GM21619 (cell line): ENCODE data around the gene MGMT.

Experiments used
- ATAC-seq: cut with Tn5 transposase; IDR thresholded peaks from one replicate; pipeline ENCODE4 v1.9.1; 2021; ENCODE audit not compliant: unreplicated experiment

MGMT gene

DNA sequence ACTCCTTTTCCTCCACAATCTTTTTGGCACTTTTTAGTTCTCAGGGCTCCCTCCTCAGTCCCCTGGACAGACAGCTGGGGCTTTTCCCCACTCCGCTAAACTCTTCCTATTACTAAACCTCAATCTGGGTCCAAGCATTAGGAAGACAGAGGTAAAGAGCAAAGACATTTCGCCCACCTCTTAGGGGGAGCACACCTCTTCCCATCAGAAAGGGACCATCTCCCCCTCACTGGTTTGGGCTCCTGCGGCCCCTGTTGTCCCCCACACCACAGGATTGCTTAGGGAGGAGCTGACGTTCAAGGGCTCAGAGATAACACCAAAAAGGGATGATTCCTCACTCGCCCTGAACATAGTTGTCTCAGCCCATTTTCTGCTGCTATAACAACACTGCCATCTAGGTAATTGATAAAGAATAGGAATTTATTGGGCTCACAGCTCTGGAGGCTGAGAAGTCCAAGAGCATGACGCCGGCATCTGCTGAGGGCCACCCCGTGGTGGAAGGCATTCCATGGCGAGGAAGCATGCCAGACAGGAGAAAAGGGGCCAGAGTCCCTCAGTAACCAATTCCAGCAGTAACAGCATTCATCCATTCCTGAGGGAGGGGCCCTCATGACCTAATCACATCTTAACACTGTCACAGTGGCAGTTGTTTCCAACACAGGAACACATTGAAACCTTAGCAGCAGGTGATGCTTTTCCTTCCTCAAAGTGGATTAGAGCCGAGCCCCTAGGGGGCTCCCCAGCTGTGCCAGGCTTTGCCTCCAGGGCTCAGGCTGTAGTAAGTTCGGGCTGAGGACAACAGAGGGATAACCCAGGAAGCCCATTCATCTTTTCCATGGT is 287.4 kb downstream of the MGMT start:
- ATAC-seq, result no peak

DNA sequence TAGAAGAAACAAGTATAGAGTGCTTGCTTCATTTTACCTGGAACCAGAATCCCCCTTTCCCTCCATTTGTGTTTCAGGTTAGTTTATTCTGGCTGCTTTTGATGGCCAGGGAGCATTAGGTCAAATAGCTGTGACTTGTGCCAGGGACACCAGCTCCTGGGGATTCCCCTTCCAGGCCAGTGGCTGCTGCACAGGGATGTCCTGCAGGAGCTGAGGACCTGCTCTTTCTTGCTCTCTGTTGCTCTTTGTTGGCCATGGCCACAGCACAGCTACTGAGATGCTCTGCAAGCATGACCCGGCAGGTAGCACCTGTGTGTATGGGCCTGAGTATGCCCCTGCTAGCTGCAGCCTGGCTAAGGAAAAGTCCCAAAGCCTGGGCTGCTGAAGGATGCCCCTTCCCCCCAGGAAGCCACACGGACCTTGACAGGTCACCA is 288.1 kb downstream of the MGMT start:
- ATAC-seq, result no peak

DNA sequence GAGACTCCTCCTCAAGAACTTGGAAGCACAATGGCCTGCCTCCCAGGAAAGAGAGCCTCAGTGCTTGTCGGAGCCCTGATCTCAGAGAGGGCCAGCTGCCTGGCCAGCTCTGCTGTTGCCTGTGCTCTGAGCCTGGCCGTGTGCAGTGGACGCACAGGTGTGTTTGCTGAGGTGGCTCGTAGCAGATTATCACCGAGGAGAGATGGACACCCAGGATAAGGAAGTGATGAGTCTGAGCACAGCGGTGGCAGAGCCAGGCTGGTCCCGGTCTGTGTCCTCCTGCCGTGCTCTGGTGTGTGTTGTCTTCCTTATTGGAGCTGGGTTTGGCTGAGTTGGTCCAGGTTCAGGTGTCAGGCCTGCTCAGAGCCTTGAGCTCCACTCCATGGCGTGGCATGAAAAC is 288.6 kb downstream of the MGMT start:
- ATAC-seq, result no peak

DNA sequence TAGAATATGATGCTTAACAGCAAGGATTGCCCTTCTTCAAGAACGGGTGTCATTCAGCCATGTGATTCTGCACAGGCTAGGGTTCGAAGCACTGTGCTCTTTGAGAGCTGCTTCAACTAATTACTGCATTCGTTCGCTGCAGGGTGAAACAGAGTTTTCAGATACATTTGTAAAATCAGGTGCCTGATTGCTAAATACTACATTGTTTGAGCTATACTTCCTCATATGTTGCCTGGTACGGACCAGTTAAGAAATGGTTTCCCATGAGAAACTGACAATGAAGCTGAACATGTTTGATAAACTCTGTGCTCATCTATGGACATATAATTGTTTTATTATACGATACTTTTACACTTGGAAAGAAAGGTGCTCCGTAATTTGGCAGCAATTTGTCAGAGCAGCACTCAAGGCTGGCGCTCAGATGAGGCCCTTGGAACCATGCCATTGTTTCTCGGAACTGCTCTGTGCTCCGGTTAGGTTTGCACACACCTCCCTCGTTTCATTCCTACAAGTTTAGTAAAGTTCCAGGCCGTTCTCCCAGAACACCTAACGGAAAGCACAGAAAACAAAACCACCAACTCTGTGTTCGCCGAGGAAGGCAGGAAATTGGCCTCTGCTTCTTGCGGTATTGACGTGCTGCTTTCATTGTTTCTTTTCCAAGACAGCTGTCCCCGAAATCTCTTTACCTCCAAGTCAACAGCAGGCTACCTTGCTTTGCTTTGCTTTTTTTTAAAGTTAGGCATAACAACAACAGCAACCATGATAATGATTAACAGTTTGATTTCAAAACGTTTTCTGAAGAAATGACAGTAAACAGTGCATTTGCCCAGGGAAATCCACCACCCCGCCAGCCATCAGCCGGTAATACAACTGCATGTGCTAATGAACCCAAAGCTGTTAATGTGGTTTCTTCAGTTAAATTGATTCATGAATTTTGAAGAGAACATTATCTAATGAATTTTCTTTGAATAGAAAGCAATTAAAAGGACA is 290.2 kb downstream of the MGMT start:
- no peak for ATAC-seq

DNA sequence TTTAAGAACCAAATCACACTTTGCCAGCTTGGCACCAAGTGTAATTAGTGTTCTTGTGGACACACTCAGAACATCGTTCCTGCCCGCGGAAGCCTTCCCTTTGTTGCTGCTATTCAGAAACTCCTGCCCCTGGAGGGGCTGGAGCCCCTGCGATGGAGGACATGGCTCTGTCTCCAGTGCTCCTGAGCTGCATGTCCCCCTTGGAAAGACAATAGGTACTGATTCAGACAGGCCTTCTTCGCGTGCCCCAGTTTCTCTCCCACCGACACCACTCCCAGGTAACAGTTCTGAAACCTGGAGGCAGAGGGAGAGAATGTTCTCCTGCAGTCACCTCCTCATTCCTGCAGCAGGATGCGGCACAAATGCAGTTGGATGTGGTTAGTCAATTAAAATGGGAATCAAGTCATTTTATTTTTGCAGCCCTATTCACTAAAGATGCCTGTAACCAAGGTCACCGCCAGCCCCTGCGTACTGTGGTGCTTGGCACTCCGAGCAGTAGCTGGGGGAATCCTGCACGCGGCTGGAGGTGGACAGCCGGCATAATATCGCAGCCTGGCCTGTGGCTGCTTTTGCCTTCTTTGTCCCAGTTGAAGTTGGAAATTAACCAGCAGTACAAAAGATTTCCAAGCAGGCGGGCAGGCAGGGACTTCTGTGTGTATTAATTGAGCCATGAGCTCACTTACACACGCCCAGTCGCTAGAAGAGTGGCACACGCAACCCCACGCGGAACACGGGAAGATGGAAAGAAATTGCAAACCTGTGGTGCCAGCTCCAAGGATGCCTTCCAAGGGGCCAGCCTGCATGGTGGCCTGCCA is 291.4 kb downstream of the MGMT start:
- ATAC-seq, result no peak

DNA sequence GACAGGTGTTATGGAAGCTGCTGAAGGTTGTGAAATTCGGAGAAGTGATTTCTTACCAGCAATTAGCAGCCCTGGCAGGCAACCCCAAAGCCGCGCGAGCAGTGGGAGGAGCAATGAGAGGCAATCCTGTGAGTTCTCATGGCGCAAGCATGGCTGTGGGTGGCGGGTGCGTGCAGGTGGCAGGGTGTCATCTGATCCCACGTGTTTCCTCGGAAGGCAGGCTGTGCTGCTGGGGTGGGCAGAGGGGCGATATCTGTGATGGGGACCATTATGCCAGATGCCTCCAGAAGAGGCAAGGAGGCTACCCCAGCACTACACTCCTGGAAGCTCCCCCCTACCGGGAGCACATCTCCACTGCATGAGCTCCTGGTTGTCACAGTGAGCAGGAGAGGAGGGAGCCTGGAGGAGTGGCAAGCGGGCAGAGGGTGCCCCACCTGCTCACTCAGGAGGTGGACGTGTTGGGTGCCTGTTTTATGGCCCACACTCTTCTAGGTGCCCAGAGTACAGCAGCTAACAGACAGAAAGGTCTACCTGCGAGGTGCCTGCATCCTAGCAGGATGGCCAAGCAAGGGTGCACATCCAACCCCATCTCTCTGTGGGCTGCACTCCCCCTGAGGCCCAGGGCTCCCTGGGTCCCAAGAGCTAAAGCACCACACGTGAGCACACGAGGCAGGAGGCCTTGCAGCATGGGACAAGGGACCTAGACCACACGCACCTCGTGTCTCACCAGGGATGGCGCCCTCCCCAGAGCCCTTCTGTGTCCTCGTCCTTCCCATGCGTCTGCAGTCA is 292.4 kb downstream of the MGMT start:
- ATAC-seq, result no peak

DNA sequence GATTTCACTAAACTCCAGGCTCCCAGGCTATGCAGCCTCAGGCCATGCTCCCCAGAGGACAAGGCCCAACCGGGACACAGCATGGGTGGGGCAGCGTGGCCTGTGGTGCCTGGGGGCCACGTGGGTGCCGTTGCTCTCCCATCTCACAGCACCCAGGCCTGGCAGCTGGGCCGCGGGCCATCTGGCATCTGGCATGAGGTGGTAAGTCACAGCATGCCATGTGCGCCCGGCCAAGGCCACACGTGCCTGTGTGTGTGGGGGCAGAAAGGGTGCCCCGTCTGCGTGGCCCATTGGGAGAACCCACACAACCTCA is 292.9 kb downstream of the MGMT start:
- no peak for ATAC-seq

DNA sequence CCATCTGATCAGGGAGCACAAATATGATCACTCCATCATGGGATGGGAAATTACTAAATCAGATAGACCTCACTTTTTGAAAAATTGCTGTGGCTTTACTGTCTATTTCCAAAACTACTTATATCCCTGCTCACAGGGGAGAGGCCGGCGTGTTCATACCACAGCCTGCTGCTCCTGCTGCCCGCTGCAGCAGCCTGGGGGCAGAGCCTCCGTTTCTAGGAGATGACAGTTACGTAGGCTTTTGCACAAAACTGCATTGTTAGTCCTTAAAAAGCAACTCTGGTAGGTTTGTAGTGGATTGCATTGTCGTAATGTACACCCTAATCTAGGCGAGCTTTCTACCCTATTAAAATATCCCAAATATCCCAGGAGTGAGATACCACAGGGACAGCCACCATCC is 293.4 kb downstream of the MGMT start:
- ATAC-seq, result no peak

DNA sequence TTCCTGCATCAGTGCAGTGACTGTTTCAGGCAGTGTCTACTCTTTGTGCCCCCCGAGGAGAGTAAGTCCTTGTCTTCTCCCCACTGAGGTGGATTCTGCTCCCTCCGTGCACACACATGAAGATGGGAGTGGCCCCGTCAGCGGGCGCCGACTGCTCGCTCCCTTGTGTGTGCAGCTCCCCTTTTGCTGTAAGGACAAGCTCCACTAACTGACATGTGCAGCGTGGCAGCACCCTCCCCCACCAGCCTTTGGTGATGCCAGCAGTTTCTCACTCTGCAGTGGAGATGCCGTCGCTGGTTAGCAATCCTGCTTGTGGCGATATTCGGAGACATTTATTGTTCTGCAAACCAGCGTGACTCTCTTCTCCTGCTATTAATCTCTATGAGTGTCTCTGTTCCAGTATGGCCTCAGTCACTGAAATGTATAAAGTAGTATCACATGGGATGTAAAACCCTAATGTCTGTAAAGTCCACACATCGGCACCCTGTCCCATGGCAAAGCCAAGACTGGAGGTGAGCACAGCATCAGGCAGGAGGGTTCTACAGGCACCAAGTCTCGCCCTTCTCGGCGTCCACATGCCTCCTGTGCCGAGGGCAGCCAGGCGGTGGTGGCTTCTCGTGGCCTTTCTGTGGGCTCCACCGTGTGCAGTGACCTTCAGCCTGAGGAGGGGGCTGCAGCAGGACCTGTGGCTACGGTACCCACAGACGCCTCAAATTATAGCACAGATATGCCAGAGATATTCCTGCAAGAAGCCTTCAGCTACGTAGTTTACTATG is 294.3 kb downstream of the MGMT start:
- ATAC-seq, result no peak

DNA sequence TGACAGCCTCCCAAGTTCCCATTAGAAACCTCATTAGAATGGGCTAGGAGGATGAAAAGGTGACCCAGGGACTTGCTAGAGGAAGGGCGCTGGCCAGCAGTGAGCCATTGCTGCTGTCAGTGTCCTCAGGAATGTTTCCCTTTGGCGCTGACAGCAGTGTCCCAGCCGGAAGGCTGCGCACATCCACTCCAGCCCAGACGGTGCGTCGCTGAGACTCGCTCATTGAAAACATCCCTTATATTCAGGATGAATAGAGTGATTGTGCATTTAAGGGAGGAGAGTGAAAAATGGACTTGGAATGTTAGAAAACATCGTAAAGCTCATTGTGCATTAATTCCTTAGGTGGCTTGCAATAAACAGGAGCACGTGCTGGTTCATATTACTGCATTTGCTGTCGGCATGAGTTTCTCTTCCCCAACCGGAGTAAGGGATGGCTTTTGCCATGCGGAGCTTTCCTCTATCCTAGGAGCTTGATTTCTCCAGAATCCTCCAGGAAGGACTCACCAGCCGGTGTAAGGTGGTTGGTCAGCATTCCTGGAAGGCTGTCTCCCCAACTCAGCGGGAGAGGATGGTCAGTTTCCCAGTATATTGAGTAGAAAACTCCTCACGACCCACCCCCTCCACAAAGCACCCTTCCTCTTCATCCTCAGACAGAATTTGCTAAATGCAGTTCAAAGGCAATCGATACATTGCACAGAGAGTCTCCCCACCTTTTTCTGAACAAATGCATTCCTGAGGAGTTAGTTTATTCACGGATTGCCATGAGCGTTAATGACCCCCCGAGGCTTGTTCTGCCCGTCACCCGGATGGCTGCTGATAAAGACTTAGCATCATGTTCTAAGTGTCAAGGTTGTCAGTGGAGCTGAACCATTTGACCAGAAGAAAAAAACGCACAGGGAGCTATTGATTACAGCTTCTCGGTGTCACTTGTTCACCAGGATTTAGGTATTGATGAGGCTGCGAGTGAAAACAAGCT is 295.2 kb downstream of the MGMT start:
- ATAC-seq, result no peak

DNA sequence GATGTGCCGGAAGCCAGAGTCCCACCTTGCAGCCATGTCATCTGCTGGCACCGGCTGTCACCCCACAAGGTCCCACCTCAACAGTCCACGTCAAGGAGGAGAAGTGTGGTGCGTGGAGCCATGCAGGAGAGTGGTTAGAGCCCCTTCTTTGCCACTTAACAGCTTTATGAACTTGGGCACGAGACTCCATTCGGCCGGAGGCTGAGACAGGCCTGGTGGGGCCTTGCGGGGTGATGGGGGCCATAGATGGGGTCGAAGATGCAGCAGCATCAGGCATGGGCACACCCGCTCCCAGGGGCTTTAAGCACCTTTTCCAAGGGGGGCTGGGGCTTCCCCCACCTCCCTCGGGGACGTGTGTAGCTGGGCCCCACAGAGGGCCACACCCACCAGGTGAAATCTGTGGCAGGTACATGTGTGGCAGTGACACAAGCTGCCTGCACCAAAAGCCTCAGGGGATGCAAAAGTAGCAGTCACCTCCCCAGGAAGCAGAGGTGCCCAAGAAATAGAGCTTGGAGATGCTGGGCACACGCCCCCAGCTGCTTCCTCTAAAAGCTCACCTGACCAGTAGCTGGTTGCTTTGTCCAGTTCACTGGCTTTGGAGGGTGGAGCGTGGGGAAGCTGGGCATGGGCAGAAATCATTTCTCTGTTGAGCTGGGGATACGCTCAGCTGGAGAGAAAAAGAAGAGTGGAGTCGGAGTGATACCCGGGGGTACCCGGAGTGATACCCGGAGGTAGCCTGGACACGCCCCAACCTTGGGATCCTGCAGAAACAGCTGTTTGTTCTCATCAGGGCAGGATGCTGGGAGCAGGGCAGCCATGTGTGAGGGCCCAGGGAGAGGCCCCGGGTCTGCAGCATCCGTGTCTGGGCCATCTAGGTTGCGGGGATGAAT is 297.2 kb downstream of the MGMT start:
- ATAC-seq, result no peak

DNA sequence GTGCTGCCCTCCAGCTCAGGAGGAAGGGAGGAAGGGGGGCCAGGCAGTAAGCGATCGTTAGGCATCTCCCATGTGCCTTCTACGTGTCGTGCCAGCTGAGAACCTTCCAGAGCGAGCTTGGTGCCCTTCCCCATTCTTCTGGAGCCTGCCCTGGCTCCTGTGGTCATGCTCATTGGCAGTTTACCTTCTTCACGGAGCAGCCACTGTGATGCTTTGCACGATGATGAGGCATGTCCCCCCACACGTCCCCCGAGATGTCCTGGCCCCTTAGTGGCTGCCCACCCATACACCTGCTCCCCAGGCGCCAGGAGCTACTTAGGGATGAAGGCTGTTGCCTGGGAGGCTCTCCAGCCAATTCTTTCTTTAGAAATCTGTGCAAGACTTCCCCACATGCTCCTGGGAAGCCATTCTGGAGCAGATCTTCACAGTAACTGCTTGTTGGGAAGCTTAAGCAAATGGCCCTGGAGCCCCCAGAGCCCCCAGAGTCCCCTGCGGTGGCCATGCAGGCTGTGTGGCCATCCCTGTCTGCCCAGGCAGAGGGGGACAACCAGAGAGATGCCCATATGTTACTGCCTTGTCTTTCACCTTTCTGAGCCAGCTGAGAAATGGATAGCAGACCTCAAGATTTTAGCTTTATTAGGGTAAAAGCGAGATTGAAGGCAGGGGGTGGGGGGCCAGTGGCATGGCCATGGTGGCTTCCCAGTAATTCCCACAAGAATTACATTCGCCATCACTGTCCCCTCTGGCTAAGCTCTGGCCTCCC is 298.0 kb downstream of the MGMT start:
- no peak for ATAC-seq

DNA sequence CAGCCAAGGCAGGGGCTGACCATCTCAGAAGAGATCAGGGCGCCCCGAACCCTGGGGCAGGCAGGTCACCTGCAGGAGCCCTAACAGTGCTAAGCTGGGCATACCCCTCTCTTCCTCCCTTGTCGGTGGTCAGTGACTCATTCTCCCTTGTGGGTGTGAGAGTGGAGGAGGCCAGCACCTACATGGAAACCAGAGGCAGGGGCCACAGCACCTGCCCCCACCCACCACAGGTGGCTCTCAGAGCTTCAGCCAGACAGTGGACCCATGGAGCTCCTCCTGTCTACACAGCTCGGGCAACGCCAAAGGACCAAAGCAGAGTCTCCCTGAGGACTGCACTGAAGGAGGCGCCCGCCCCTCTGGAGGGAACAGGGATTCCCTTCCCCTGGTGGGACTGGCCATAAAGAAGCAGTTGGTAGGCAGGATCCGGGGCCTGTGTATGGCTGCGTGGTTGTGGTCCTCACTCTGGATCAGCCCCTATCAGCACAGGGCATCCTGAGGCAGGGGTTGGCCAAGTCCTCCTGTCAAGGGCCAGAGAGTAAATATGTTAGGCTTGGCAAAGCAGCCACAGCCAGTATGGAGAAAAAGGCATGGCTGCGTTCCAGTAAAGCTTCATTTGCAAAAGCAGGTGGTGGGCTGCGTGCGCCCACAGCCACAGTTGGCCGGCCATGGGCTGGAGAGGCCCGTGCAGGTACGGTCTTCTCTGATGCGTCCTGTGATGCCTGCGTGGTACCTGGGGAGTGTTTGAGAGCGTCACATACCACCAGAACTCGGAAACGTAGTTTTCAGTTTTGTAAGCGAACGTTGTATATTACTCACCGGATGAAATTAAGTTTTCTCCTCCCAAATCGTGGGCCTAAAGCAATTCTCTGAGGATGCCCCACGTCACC is 298.9 kb downstream of the MGMT start:
- no peak for ATAC-seq

DNA sequence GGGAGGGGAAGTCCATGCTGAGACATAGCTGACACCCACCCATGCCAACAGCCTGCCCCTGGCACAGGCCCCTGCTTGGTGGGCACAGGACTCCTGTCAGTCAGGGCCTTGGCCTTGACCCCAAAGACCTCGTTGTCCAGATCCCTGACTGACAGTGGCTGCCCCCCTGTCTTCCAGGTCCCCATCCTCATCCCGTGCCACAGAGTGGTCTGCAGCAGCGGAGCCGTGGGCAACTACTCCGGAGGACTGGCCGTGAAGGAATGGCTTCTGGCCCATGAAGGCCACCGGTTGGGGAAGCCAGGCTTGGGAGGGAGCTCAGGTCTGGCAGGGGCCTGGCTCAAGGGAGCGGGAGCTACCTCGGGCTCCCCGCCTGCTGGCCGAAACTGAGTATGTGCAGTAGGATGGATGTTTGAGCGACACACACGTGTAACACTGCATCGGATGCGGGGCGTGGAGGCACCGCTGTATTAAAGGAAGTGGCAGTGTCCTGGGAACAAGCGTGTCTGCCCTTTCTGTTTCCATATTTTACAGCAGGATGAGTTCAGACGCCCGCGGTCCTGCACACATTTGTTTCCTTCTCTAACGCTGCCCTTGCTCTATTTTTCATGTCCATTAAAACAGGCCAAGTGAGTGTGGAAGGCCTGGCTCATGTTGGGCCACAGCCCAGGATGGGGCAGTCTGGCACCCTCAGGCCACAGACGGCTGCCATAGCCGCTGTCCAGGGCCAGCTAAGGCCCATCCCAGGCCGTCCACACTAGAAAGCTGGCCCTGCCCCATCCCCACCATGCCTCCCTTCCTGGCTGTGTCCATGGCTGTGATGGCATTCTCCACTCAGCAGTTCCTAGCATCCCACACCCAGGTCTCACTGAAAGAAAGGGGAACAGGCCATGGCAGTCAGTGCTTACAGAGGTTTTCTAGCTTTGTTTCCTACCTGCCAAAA is 299.8 kb downstream of the MGMT start:
- no peak for ATAC-seq

DNA sequence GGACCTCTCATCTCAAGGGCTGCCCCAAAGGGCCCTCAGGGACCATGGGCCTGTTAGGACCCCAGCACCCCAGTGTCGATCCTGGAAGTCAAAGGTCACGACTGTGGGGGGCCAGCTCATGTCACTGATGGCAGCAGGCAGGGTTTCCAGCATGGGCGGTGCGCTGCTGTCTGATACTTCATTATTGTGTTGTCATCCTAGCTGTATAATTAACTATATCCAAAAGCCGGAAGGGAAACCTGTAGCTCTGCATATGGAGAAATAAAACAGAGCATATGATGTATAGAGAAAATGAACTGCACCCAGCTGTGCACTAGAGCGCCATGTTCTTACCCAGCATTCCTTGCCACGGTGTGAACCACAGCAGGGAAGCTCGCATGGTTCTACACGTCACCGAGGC is 300.7 kb downstream of the MGMT start:
- no peak for ATAC-seq
